A549 (cell line): Measurements from ENCODE around the gene HOXA13. TPM values are rescaled to one million over a fixed set of nuclear protein-coding genes. Genes with fewer than 3 reads are reported as not detected.

Source experiments
- ATAC-seq, 2 experiments: fragments of 200-7000 bp in 1 of 2; fragments of >200 bp in 1 of 2; cut with Nextera tagmentation in 1 of 2; cut with Tn5 transposase in 1 of 2; 3 replicates each; pipeline versions ENCODE4 v1.8.0 to v1.9.1; 2018 to 2020; ENCODE audit warnings: mild to moderate bottlenecking in 1 of 2, moderate library complexity in 1 of 2
- CTCF ChIA-PET: fragments of 300-600 bp; sonication (Branson Sonifier 250); formaldehyde crosslinking; extraction: SDS; loops from one replicate; lab custom pipeline; 2021; ENCODE audit warnings: antibody characterized with exemption, inconsistent platforms; lab: Yijun Ruan, JAX
- POLR2A ChIA-PET: fragments of 350-600 bp; formaldehyde crosslinking; extraction: SDS; loops from one replicate; lab custom pipeline; 2021; ENCODE audit warnings: antibody characterized with exemption, inconsistent platforms; lab: Yijun Ruan, JAX
- DNase-seq, 2 experiments: peaks; one replicate each; pipeline versions ENCODE4 v3.0.0 to v3.0.0-alpha.2; 2011 to 2016; ENCODE audit warnings: low read depth in 1 of 2, low spot score in 1 of 2
- FAIRE-seq: peaks from 2 replicates; lab custom pipeline; 2011; peaks lifted over from hg19 to GRCh38; lab: Jason Lieb, UNC
- H3K27ac ChIP-seq, 2 experiments: fragments of >200 bp; sonication (Bioruptor Twin); formaldehyde crosslinking; 3 replicates each; pipeline ENCODE4 v1.5.1; 2016 to 2017
- H3K4me1 ChIP-seq: fragments of >200 bp; sonication (Bioruptor Twin); formaldehyde crosslinking; 3 replicates; pipeline ENCODE4 v1.6.1; 2016
- H3K4me2 ChIP-seq: fragments of >200 bp; sonication (Bioruptor Twin); formaldehyde crosslinking; 3 replicates; pipeline ENCODE4 v1.6.1; 2016
- H3K4me3 ChIP-seq: fragments of >200 bp; sonication (Bioruptor Twin); formaldehyde crosslinking; 3 replicates; pipeline ENCODE4 v1.5.1; 2016
- H3K9me3 ChIP-seq: fragments of >200 bp; sonication (Bioruptor Twin); formaldehyde crosslinking; 3 replicates; pipeline ENCODE4 v1.6.1; 2016
- BHLHE40 ChIP-seq: IDR thresholded peaks from 2 replicates; pipeline ENCODE4 v1.6.1; 2012; ENCODE audit warnings: low read depth, low read length, inconsistent platforms
- CBX8 ChIP-seq: fragments of 200-600 bp; sonication (generic); IDR thresholded peaks from 2 replicates; pipeline ENCODE4 v1.6.1; 2016
- EHF ChIP-seq: fragments of 250-450 bp; sonication (Bioruptor Pico); IDR thresholded peaks from 2 replicates; pipeline ENCODE4 v1.5.0; 2020; ENCODE audit warnings: mild to moderate bottlenecking
- ESRRA ChIP-seq: fragments of 150-350 bp; IDR thresholded peaks from 2 replicates; pipeline ENCODE4 v1.6.1; 2014; ENCODE audit warnings: mild to moderate bottlenecking, low read length, borderline replicate concordance
- FOSL2 ChIP-seq, 2 experiments: fragments of 450-650 bp in 1 of 2; fragments of >200 bp in 1 of 2; sonication (Bioruptor Twin) in 1 of 2; formaldehyde crosslinking; IDR thresholded peaks; 2 replicates each; pipeline versions ENCODE4 v1.5.0 to v1.6.1; 2016 to 2020; ENCODE audit warnings: mild to moderate bottlenecking in 1 of 2, moderate library complexity in 1 of 2
- HDAC2 ChIP-seq: fragments of 200-600 bp; sonication (generic); IDR thresholded peaks from 2 replicates; pipeline ENCODE4 v1.6.1; 2016
- HEYL ChIP-seq: fragments of 250-450 bp; sonication (Bioruptor Pico); IDR thresholded peaks from 2 replicates; pipeline ENCODE4 v1.8.0; 2021; ENCODE audit warnings: mild to moderate bottlenecking, moderate library complexity
- HOXA7 ChIP-seq: fragments of 250-450 bp; sonication (Bioruptor Pico); IDR thresholded peaks from 2 replicates; pipeline ENCODE4 v1.5.0; 2020; ENCODE audit warnings: mild to moderate bottlenecking, moderate library complexity
- HOXB5 ChIP-seq: fragments of 250-450 bp; sonication (Bioruptor Pico); IDR thresholded peaks from 2 replicates; pipeline ENCODE4 v1.5.0; 2020; ENCODE audit warnings: mild to moderate bottlenecking, moderate library complexity
- NFE2L2 ChIP-seq: fragments of 150-350 bp; conservative IDR thresholded peaks from 2 replicates; pipeline ENCODE4 v1.6.1; 2014; ENCODE audit warnings: low read length
- NPAS2 ChIP-seq: fragments of 250-450 bp; sonication (Bioruptor Pico); IDR thresholded peaks from 2 replicates; pipeline ENCODE4 v1.8.0; 2022; ENCODE audit warnings: mild to moderate bottlenecking, moderate library complexity, borderline replicate concordance
- NR3C1 ChIP-seq: fragments of >200 bp; sonication (Bioruptor Twin); formaldehyde crosslinking; IDR thresholded peaks from 3 replicates; pipeline ENCODE4 v1.6.1; 2017
- POLR2AphosphoS2 ChIP-seq: conservative IDR thresholded peaks from 2 replicates; pipeline ENCODE4 v1.6.1; 2012; ENCODE audit warnings: low read length, improper control_type of control experiment, inconsistent platforms
- RAD21 ChIP-seq, 2 experiments: fragments of >200 bp in 1 of 2; sonication (Bioruptor Twin) in 1 of 2; formaldehyde crosslinking in 1 of 2; IDR thresholded peaks in 1 of 2; conservative IDR thresholded peaks in 1 of 2; 2 replicates in 1 of 2; 3 replicates in 1 of 2; pipeline ENCODE4 v1.6.1; 2012 to 2018; ENCODE audit warnings: inconsistent platforms in 1 of 2
- RARB ChIP-seq: fragments of 250-450 bp; sonication (Bioruptor Pico); IDR thresholded peaks from 2 replicates; pipeline ENCODE4 v1.8.0; 2021; ENCODE audit warnings: mild to moderate bottlenecking, moderate library complexity
- RCOR1 ChIP-seq: fragments of 150-350 bp; IDR thresholded peaks from 2 replicates; pipeline ENCODE4 v1.6.1; 2014; ENCODE audit warnings: antibody characterized with exemption, low read length, low read depth
- RNF2 ChIP-seq: fragments of 200-600 bp; sonication (generic); IDR thresholded peaks from 2 replicates; pipeline ENCODE4 v1.6.1; 2016; ENCODE audit warnings: low read depth, mild to moderate bottlenecking, antibody characterized with exemption, moderate library complexity, borderline replicate concordance
- SMC3 ChIP-seq: fragments of >200 bp; sonication (Bioruptor Twin); formaldehyde crosslinking; IDR thresholded peaks from 3 replicates; pipeline ENCODE4 v1.6.1; 2018; ENCODE audit warnings: inconsistent platforms
- TP53 ChIP-seq: fragments of 250-450 bp; sonication (Bioruptor Pico); IDR thresholded peaks from 2 replicates; pipeline ENCODE4 v1.5.0; 2021; ENCODE audit warnings: mild to moderate bottlenecking, moderate library complexity
- WGBS: methylation state at CpG from one replicate; pipeline ENCODE4 v1.1.6; 2017; ENCODE audit errors: missing lambda C conversion rate; 5-methylcytosine and 5-hydroxymethylcytosine counted together
- polyA plus RNA-seq, 4 experiments: library from polyadenylated mRNA; depleted of rRNA in 3 of 4; stranded (reverse); fragments of >200 nt; fragmentation: RNase III in 1 of 4; extraction: RNeasy Plus Mini Kit Qiagen cat#74134 plus additional on column Dnase treatment in 1 of 4; gene quantifications; 2 replicates in 3 of 4; 3 replicates in 1 of 4; pipeline ENCODE4 v1.2.3, GENCODE V29; 2011 to 2017
- TF ChIP-seq, protein P1 (sequence below): fragments of >200 bp; sonication (Bioruptor Twin); formaldehyde crosslinking; IDR thresholded peaks from 3 replicates; pipeline ENCODE4 v1.5.1; 2016
- TF ChIP-seq, protein P2 (sequence below): IDR thresholded peaks from 2 replicates; pipeline ENCODE4 v1.6.1; 2012

The HOXA13 gene
- polyA plus RNA-seq, 2 of the 4 experiments (the other 2 are of a cell fraction), result 2.2 to 2.7 TPM

DNA sequence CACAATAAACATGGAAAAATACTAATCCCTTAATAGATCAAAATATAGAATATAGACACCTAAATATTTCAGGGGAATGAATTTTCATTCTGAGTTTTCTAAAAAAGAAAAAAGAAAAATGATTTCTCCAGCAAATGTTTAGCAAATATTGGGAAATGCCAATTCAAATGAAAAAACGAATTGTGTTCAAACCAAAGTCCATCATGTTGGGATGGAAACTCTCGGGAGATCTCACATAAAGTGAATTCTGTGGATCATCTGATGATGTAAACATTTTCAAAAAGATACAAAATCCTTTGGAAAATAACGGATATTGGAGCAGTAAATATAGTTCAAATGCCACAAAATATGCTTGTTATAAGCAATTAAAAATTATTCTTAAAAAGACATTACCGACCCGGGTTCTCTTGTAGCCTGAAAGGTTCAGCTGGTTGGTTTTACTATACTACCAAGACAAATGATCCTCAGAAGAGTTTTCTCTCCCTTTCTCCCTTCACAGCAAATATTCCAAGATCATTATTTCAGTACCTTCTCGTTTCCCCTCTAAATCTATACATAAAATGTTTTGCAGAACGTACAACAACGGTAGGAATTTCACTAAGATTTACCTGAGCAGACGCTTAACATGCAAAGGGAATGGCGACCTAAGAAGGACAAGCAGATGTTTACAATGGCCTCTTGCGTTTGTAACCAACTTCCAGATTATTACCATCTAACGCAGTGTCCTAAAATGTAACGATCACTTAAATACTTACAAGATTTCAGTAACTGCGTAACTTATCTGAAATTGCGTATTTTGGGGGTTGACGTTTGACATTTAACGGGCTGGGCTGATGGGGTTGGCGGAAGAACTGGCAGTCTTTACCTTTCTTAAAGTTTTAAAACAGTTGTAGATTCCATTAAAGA, 2.5 kb downstream of the HOXA13 start:
- CTCF ChIA-PET, result interaction anchor here (1.7 to 4.2 kb wide), 7 partner anchors 13 to 844 kb away, joined by 4 to 33 read pairs (median 17); no protein-coding TSS in a partner anchor
- ATAC-seq, result no peak
- H3K9me3 ChIP-seq, result no peaks in the 10 kb centered on the region
- no peak for DNase-seq
- TF ChIP-seq EHF (CRISPR knock-in tag), result 0 out of 2 replicates have a peak, but pooled peaks have one; percentile 40
- no peak for TF ChIP-seq NFE2L2
- TF ChIP-seq CBX8, result no peak
- no peak for TF ChIP-seq RNF2
- no peak for TF ChIP-seq HDAC2
- no peak for TF ChIP-seq RARB
- TF ChIP-seq HOXB5 (CRISPR knock-in tag), result peak; percentile 100
- no peak for TF ChIP-seq NPAS2 (CRISPR knock-in tag)
- TF ChIP-seq BHLHE40, result no peak
- TF ChIP-seq RAD21 (conservative IDR thresholded peaks at IDR 0.05 in 1 of 2, IDR thresholded peaks at IDR 0.05 in 1 of 2), result no peak
- H3K27ac ChIP-seq, result no peak overlapping the region
- H3K4me2 ChIP-seq, result peak overlapping the region; percentile 16; the same call in 1 of the 3 replicates
- FAIRE-seq, result no peak
- POLR2A ChIA-PET, result no interaction called here
- 88% methylated on average over 18 of the region's 18 CpGs for WGBS
- no peak overlapping the region for H3K4me3 ChIP-seq
- H3K4me1 ChIP-seq, result peaks cover 15% of the 10 kb centered on the region

DNA sequence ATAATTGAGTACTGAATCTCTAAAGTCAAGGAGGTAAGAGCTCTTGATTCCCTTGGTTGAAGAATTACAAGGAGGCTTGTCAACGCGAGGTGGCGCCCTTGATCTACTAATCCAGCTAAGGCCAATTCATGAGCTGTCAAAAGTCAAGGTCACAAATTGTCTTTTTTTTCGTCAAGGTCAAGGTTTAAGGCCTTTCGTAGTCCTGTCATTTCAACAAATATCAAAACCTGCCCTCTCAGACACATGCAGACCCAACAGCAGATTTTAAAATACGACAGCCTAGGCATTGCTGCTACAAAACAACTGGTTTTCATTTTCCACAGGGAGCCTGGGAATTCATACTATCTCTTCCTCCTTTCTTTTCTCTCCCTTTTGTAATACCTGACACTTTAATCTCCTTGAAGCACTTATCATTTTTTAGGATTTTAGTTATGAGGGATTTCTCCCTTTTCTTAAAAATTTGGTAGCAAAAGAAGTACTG, 3.6 kb downstream of the HOXA13 start:
- peak; percentile 59 for FAIRE-seq
- 5% methylated on average over 6 of the region's 6 CpGs for WGBS
- TF ChIP-seq ESRRA, result peak; percentile 96
- TF ChIP-seq RCOR1, result no peak
- TF ChIP-seq RARB, result no peak
- TF ChIP-seq TP53 (CRISPR knock-in tag), result no peak
- TF ChIP-seq SMC3, result peak; percentile 89
- no peak for TF ChIP-seq HOXB5 (CRISPR knock-in tag)
- TF ChIP-seq RAD21 (conservative IDR thresholded peaks at IDR 0.05 in 1 of 2, IDR thresholded peaks at IDR 0.05 in 1 of 2), result peak; percentile 97 to 98
- TF ChIP-seq, protein P1, sequence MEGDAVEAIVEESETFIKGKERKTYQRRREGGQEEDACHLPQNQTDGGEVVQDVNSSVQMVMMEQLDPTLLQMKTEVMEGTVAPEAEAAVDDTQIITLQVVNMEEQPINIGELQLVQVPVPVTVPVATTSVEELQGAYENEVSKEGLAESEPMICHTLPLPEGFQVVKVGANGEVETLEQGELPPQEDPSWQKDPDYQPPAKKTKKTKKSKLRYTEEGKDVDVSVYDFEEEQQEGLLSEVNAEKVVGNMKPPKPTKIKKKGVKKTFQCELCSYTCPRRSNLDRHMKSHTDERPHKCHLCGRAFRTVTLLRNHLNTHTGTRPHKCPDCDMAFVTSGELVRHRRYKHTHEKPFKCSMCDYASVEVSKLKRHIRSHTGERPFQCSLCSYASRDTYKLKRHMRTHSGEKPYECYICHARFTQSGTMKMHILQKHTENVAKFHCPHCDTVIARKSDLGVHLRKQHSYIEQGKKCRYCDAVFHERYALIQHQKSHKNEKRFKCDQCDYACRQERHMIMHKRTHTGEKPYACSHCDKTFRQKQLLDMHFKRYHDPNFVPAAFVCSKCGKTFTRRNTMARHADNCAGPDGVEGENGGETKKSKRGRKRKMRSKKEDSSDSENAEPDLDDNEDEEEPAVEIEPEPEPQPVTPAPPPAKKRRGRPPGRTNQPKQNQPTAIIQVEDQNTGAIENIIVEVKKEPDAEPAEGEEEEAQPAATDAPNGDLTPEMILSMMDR, result peak; percentile 96
- TF ChIP-seq HOXA7, result no peak
- no peak for TF ChIP-seq NR3C1
- no peak for TF ChIP-seq POLR2AphosphoS2
- TF ChIP-seq, protein P2, sequence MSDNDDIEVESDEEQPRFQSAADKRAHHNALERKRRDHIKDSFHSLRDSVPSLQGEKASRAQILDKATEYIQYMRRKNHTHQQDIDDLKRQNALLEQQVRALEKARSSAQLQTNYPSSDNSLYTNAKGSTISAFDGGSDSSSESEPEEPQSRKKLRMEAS, result no peak
- no peak for TF ChIP-seq HEYL
- no peak for TF ChIP-seq FOSL2 (IDR thresholded peaks at IDR 0.05)
- TF ChIP-seq FOSL2 (CRISPR knock-in tag; IDR thresholded peaks at IDR 0.05), result no peak
- ATAC-seq, result no peak
- ChIA-PET CTCF (interaction anchor here (0.5 to 4.8 kb wide), 54 partner anchors 10 to 900 kb away, joined by 3 to 58 read pairs (median 4); partner anchors contain the start of genes HIBADH, HOXA11 and TAX1BP1), POLR2A (interaction anchor here (1.1 kb wide), 1 partner anchor 725 kb away, joined by 6 read pairs; no protein-coding TSS in a partner anchor)
- Histone ChIP-seq H3K4me1 (peaks cover 15% of the 10 kb centered on the region), H3K27ac (no peak overlapping the region), H3K4me3 (no peak overlapping the region), H3K4me2 (peak overlapping the region; percentile 36; the same call in 2 of the 3 replicates), H3K9me3 (no peaks in the 10 kb centered on the region)
- peak; percentile 58 to 79 for DNase-seq
